Fibroblast of skin of abdomen (primary cell): ENCODE measurements around the gene HOXC5. TPM values are rescaled to one million over a fixed set of nuclear protein-coding genes. Genes with fewer than 3 reads are reported as not detected.

Source experiments
- DNase-seq: peaks from one replicate; pipeline ENCODE4 v3.0.0-alpha.2; 2013
- polyA plus RNA-seq, 2 experiments: library from polyadenylated mRNA; unstranded; fragments of 120-200 nt; gene quantifications; one replicate each; pipeline ENCODE4 v1.2.1, GENCODE V29; 2013; ENCODE audit not compliant: insufficient read length in 2 of 2

Gene HOXC5
- 1.9 TPM for polyA plus RNA-seq (2013, experiment 1 of 2; ENCODE audit: insufficient read length)
- 2.0 TPM for polyA plus RNA-seq (2013, experiment 2 of 2; ENCODE audit: insufficient read length)

- peak; percentile 94 for DNase-seq
Measured at GRCh38 chr12:54032627-54033100, at the start of gene HOXC5. Gene HOXC5, plus strand, starts transcription at chr12:54033050. Its CDS starts 73 bp downstream, at chr12:54033123.

GRCh38 chr12:53983568-53983949 lies 49.3 kb upstream of the HOXC5 start:
- DNase-seq = no peak

DNA sequence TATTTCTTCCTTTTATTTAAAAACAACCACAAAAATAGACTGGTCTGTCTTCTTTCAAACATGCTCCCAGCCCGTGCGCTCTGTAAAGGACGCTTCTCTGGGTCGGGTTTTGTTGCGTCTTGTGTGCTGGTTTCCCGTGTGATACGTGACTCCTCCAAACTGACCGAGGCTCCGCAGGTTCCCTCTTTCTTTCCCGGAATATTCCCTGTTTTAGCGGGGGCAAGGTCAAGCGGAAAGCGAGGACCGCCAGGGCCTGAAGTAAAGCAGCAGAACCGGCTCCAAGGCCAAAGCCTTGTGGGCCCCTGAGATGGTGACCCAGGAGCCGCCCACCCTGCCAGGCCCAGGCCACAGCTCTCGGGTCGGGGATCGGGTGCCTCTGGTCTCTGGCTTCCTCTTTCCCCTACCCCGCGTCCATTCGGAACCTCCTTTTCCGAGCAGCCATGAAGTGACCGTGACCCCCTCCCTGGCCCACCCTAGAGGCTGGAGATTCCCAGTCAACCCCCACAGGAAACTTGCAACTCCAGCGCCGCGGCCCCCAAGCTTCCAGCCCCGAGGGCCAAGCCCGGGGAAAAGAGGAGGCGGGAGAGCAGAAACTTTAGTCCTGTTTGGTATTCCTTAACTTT lies 48.8 kb upstream of the HOXC5 start:
- DNase-seq = no peak

DNA sequence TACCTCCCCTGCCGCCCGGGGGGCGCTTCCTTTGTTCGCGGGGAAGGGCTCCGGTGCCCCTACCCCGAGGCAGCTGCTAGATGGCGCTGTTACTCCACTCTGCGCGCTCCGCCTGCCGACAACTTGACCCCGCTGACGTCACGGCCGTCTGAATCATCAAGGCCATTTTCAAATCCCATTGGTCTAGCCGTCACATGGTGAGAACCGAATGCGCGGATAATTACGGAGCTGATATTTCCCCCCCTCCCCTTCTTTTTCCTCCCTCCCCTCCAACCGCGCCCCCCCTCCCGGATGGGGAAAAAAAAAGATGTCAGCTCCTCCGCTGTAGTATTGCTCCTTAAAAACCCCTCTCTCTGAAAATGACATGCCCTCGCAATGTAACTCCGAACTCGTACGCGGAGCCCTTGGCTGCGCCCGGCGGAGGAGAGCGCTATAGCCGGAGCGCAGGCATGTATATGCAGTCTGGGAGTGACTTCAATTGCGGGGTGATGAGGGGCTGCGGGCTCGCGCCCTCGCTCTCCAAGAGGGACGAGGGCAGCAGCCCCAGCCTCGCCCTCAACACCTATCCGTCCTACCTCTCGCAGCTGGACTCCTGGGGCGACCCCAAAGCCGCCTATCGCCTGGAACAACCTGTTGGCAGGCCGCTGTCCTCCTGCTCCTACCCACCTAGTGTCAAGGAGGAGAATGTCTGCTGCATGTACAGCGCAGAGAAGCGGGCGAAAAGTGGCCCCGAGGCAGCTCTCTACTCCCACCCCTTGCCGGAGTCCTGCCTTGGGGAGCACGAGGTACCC lies 47.8 kb upstream of the HOXC5 start, which contains the start of gene HOXC10:
HOXC10 (plus strand) TSS at position 246 of the 791 bp plus-strand sequence; CDS start at position 360, 114 bp downstream.
- DNase-seq = peak; percentile 97

DNA sequence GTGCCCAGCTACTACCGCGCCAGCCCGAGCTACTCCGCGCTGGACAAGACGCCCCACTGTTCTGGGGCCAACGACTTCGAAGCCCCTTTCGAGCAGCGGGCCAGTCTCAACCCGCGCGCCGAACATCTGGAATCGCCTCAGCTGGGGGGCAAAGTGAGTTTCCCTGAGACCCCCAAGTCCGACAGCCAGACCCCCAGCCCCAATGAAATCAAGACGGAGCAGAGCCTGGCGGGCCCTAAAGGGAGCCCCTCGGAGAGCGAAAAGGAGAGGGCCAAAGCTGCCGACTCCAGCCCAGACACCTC lies 47.2 kb upstream of the HOXC5 start:
- no peak for DNase-seq

GRCh38 chr12:53985994-53986685 lies 46.7 kb upstream of the HOXC5 start:
- no peak for DNase-seq

DNA sequence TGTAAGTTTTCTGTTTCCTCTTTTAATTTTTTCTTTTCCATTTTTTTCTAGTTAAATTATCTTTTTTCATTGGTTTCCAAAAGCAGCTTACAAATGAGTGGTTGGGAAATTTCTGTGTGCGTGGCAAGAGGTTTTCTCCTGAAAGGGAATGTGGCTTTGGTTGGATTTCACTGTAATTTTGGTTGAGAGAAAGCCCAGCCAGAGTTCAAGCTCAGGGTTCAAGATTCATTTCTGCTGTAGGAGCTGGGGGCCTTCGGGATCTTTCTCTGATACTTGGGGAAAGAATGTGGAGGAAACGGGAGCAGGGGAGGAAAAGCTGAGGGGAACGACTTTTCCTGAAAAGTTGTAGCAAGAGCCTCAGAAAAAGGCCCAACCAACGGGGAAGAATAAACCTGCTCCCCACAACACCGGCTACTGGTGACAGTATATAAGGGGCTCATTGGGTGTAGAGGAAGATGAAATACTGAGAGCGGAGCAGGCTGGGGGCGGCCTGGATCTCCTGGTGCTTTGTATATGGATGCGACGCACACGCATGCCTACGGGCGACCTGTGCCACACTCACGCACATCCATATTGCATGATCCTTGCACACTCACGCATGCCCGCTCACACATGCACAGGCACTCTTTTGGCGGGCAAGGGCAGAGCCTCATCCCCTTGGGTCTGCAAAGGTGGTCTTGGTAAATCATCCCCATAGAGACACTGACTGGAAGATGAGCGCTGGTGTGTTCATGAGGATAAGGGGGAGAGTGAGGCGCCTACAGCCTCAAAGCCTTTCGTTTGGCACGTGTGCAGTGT lies 46.0 kb upstream of the HOXC5 start:
- no peak for DNase-seq

DNA sequence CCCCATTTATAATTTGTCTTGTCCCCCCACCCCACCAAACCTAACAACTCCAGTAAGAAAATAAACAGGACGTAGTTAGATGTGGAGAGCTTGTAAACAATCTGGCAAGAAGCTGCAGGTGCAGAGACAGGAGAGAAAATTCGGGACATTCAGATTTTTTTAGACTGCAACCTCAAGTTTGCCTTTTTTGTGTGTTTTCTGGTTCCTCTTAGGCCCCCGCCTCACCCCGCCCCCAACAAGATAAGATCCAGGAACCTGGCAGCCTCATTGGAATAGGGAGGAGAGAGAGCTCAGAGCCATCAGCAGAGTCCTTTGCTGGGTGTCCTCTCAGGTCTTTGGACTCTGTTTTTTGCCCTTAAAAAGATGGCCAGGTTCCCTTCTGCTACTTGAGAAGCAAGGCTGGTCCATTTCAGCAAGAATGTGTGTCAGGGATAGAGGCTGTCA lies 45.0 kb upstream of the HOXC5 start:
- no peak for DNase-seq

DNA sequence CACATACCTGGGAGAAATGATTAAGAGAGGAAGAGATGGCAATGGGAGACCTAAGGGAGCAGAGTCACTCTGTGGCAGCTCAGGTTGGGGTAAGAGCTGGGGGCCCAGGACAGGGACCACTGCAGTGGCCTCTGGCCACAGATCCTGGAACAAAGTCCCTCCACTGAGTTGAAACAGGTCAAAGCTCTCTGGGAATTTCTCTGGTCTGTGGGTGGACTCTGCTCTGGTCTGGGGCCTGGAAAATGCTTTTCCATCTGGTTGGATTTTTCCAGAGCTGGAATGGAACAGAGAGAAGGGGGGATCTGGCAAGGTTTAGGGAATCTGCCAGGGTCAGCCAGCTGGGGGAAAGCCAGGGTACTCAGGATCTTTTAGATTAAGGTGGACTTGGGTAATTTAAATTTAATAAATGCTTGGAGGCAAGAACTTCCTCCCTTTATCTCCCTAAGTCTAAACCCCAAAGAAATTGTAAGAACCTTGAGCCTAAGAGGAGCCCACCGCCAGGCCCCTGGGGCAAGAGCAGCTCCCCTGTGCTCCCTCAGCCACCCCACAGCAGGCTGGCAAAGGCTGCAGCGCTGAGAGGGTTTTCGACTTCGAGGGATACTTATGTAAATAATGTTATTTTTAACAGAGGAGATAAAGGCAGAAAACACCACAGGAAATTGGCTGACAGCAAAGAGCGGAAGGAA lies 44.2 kb upstream of the HOXC5 start:
- DNase-seq = no peak

- peak; percentile 79 for DNase-seq
Measured at GRCh38 chr12:53989227-53990113, 43.4 kb upstream of the HOXC5 start.

- peak; percentile 69 for DNase-seq
Measured at GRCh38 chr12:53990311-53991076, 42.4 kb upstream of the HOXC5 start.

DNA sequence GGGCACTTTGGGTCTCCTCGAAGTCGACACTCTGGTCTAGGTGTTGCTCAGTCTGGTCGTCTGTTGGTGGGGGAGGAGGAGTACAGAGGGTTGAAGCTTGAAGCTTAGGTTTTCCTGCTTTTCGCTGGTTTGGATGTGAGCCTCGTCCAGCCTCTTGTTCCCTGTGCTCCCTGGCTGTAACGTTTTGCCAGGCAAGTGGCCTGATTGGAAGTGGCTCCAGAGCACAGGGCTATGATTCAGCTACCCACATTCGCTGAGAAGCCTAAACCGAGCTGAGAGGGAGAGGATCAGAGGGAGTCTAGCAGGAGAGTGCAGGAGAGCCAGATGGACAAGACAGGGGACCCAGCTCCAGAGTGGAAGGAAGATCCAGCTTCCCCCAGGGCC lies 41.8 kb upstream of the HOXC5 start:
- DNase-seq = peak; percentile 81

DNA sequence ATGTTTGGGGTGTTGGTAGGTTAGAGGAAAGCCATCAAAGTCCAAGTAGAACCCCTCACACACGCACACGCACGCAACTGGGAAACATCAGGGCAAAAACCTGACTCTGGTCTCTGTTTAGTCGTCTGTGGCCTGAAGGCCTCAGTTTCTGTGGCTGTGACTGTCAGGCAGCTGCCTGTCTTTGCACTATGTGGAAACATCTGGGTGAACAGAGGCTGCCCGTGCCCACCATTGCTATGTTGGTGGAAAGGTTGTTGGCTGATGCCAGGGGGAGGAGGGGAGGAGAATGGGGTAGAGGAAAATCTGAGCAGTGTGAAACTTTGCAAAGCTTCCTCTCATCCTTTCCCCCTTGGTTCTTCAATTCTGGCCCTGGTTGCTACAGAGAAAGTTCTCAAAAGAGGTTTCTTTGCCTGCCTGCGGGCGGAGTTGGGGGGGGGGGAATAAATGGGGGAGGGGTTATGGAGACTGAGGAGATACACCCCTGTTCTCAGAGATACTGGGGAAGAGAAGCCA lies 40.4 kb upstream of the HOXC5 start:
- DNase-seq = no peak

DNA sequence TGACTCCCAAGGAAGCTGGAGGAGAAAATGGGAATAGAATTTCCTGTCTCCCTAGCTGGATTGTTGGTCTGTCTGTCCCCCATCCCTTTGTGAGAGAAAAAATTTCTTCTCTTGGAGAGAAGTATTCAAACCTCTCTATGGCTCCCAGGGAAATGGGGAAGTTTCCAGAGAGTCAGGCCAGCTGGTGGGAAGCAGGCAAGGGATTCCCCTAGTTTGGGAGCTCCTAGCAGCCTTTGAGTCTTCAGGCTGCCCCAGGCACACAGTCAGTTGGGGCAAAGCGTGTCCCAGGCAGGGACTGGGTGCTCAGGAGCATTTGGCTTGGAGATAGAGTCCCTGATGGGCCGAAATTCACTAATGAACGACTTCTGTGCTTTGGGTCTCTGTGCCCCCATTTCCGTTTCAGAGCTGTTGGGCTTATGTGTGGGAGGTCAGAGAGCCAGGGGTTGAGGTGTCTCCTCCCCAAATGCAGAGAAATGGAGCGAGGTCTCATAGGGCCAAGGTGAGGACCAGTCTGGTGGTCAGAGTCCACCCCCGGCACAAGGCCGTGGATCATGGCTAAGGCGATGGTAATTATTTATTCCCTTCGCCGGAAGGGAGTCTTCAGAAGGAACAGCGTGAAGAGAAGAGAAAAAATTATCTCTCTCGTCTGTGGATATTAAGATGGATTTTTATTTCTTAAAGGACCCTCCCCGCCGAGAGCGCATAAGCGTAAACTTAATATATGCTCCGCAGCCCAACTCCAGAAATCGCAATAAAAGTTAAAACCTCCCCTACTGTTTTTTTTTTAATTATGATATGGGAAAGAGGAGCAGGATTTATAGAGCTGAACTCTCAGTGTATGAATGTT lies 39.5 kb upstream of the HOXC5 start:
- DNase-seq = no peak

DNA sequence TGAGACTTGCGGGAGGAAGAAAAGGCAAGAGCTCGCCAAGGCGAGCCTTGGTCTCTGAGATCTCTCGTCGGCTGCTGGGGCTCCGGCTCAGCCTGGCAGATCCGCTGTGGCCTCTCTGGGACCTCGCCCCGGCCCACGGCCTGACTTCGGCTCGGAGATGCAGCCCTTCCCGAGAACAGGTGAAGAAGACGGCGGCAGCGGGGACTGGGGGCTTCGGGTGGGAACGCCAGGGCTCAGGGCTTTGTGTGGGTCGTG lies 38.9 kb upstream of the HOXC5 start:
- no peak for DNase-seq

DNA sequence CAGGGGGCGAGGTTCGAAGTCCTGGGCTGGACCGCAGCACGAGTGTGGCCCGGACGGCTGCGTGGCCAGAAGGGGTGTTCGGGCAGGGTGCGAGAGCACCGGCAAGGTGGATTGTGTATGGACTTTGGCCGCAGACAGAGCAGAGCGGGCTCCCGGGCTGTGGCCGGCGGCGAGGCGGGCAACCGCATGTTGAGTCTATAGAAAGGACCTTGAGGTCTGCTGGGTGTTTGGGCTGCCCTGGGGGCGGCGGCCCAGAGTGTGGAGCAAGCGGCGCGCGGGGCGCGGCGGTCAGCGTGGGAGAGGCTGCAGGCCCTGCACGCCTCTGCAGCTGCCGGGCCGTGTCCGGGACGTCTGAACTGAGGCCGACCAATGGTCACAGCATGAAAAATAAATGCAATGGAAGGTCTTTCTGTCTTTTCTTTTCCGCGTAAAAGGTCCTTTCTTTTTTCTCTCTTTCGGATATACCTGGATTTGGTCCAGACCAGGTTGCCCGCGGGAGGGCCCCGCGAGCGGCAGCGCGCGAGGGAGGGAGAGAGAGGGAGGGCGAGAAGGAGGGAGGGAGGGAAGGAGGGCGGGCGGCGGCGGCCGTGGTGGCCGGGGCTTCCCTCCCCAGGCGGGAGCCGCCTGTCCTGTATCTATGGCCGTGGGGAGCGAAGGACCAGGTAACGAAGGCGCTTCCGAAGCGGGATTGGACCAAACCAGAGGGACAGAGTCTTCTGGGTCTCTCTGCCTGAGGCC lies 38.4 kb upstream of the HOXC5 start:
- no peak for DNase-seq

- no peak for DNase-seq
Measured at GRCh38 chr12:53995002-53995377, 37.9 kb upstream of the HOXC5 start.
